Measurements from ENCODE around the gene CCDC86.

CCDC86 gene

GRCh38 chr11:60852117-60852981, 10.4 kb downstream of the CCDC86 start:
- DNase-seq (ENCODE audit: low read depth, low spot score) = no peak

- no peak for DNase-seq (ENCODE audit: low read depth, low spot score)
These were observed 11.4 kb downstream of the CCDC86 start for GRCh38 chr11:60852982-60853950.

- DNase-seq (ENCODE audit: low read depth, low spot score) = no peak
These were observed 12.4 kb downstream of the CCDC86 start for GRCh38 chr11:60854140-60854846.

- no peak for DNase-seq (ENCODE audit: low read depth, low spot score)
These were observed 13.2 kb downstream of the CCDC86 start for GRCh38 chr11:60854847-60855725.

GRCh38 chr11:60855726-60856633, 14.1 kb downstream of the CCDC86 start, which contains the start of gene PTGDR2:
PTGDR2 (minus strand) TSS chr11:60855950; CDS start chr11:60853722, 2,228 bp downstream.
- no peak for DNase-seq (ENCODE audit: low read depth, low spot score)

- no peak for DNase-seq (ENCODE audit: low read depth, low spot score)
These were observed 15.7 kb downstream of the CCDC86 start for GRCh38 chr11:60857378-60858232.

- no peak for DNase-seq (ENCODE audit: low read depth, low spot score)
These were observed 16.3 kb downstream of the CCDC86 start for GRCh38 chr11:60858236-60858635.

- DNase-seq (ENCODE audit: low read depth, low spot score) = no peak
These were observed 17.0 kb downstream of the CCDC86 start for GRCh38 chr11:60858731-60859464.

- DNase-seq (ENCODE audit: low read depth, low spot score) = no peak
These were observed 17.8 kb downstream of the CCDC86 start for GRCh38 chr11:60859616-60860250.

GRCh38 chr11:60860943-60861342, 19.0 kb downstream of the CCDC86 start:
- no peak for DNase-seq (ENCODE audit: low read depth, low spot score)

GRCh38 chr11:60862171-60862570, 20.3 kb downstream of the CCDC86 start:
- no peak for DNase-seq (ENCODE audit: low read depth, low spot score)

- no peak for DNase-seq (ENCODE audit: low read depth, low spot score)
These were observed 21.9 kb downstream of the CCDC86 start for GRCh38 chr11:60863550-60864521.

GRCh38 chr11:60864856-60865513, 23.1 kb downstream of the CCDC86 start:
- no peak for DNase-seq (ENCODE audit: low read depth, low spot score)

- no peak for DNase-seq (ENCODE audit: low read depth, low spot score)
These were observed 25.3 kb downstream of the CCDC86 start, which contains the start of gene ZP1 for GRCh38 chr11:60866911-60867870. ZP1 (plus strand) TSS chr11:60867542; CDS start chr11:60867562, 20 bp downstream.
